Thymus (tissue), 11 donors: ENCODE results near the gene STRAP. TPM values are rescaled to one million over a fixed set of nuclear protein-coding genes. Genes with fewer than 3 reads are reported as not detected.

Source experiments
- DNase-seq, 9 donors: peaks; one replicate each; pipeline ENCODE4 v3.0.0-alpha.2; 2013; ENCODE audit warnings: low spot score in 9 of 9, low read depth in 6 of 9, missing footprints in 1 of 9
- H3K27ac ChIP-seq, 2 donors: one replicate each; pipeline ENCODE4 v1.5.1; 2013; ENCODE audit warnings: control low read depth in 1 of 2, low read depth in 1 of 2, low read length in 1 of 2, mild to moderate bottlenecking in 1 of 2, moderate library complexity in 1 of 2
- H3K27me3 ChIP-seq, 2 donors: one replicate each; pipeline ENCODE4 v1.5.1; 2013; ENCODE audit warnings: low read length in 1 of 2; ENCODE audit not compliant: control insufficient read depth in 2 of 2, insufficient read depth in 1 of 2
- H3K36me3 ChIP-seq, 2 donors: one replicate each; pipeline ENCODE4 v1.5.1; 2013; ENCODE audit warnings: low read length in 1 of 2, mild to moderate bottlenecking in 1 of 2, moderate library complexity in 1 of 2; ENCODE audit not compliant: control insufficient read depth in 2 of 2, insufficient read depth in 2 of 2
- H3K4me1 ChIP-seq, 2 donors: one replicate each; pipeline ENCODE4 v1.5.1; 2013; ENCODE audit warnings: low read length in 2 of 2; ENCODE audit not compliant: control insufficient read depth in 2 of 2, insufficient read depth in 2 of 2
- H3K4me3 ChIP-seq, 2 donors: one replicate each; pipeline ENCODE4 v1.5.1; 2013; ENCODE audit warnings: low read length in 2 of 2, control low read depth in 1 of 2, mild to moderate bottlenecking in 1 of 2
- H3K9me3 ChIP-seq, 2 donors: one replicate each; pipeline ENCODE4 v1.5.1; 2013; ENCODE audit warnings: low read length in 1 of 2, mild to moderate bottlenecking in 1 of 2; ENCODE audit not compliant: control insufficient read depth in 2 of 2, insufficient read depth in 1 of 2
- WGBS: extraction: QIAGEN DNeasy Blood & Tissue Kit; methylation state at CpG from one replicate; pipeline ENCODE4 v1.1.7; 2013; 5-methylcytosine and 5-hydroxymethylcytosine counted together
- polyA plus RNA-seq: library from polyadenylated mRNA; stranded (reverse); fragments of 200-250 nt; gene quantifications from one replicate; pipeline ENCODE4 v1.2.3, GENCODE V29; 2013
- total RNA-seq: library from RNA; stranded (reverse); fragments of 120-200 nt; gene quantifications from one replicate; pipeline ENCODE4 v1.2.4, GENCODE V29; 2013
- donor health status: healthy.

STRAP gene
- total and polyA plus RNA-seq, 2 donors = 48.1 to 121 TPM

- Histone ChIP-seq H3K27me3 (no peaks in the 10 kb centered on the region), H3K4me1 (no peaks in the 10 kb centered on the region), H3K36me3 (no peaks in the 10 kb centered on the region), H3K4me3 (no peak overlapping the region), H3K9me3 (no peaks in the 10 kb centered on the region), H3K27ac (no peak overlapping the region)
- WGBS = 95% methylated on average over 10 of the region's 10 CpGs
- DNase-seq = no peak
Measured at GRCh38 chr12:15928870-15929571, 46.8 kb downstream of the STRAP start.

GRCh38 chr12:15931590-15932053 is 49.4 kb downstream of the STRAP start:
- DNase-seq = no peak
- 95% methylated on average over 3 of the region's 3 CpGs for whole genome bisulfite sequencing
- Histone ChIP-seq H3K4me1 (no peaks in the 10 kb centered on the region), H3K27me3 (no peaks in the 10 kb centered on the region), H3K9me3 (no peaks in the 10 kb centered on the region), H3K27ac (no peak overlapping the region), H3K4me3 (no peak overlapping the region), H3K36me3 (no peaks in the 10 kb centered on the region)

- Histone ChIP-seq H3K27ac (no peak overlapping the region), H3K36me3 (no peaks in the 10 kb centered on the region), H3K27me3 (no peaks in the 10 kb centered on the region), H3K4me1 (no peaks in the 10 kb centered on the region), H3K4me3 (no peak overlapping the region), H3K9me3 (no peaks in the 10 kb centered on the region)
- no peak for DNase-seq
- 93% methylated on average over 1 of the region's 1 CpG for WGBS
Measured at GRCh38 chr12:15932327-15932726, 50.1 kb downstream of the STRAP start.

- H3K36me3 ChIP-seq = no peaks in the 10 kb centered on the region
- H3K4me1 ChIP-seq = no peaks in the 10 kb centered on the region
- no peaks in the 10 kb centered on the region for H3K9me3 ChIP-seq
- H3K27me3 ChIP-seq = no peaks in the 10 kb centered on the region
- no peak overlapping the region for H3K27ac ChIP-seq
- H3K4me3 ChIP-seq = no peak overlapping the region
- 94% methylated on average over 3 of the region's 3 CpGs for WGBS
- no peak for DNase-seq
Measured at GRCh38 chr12:15932971-15933370, 50.8 kb downstream of the STRAP start.

GRCh38 chr12:15933751-15934150 is 51.6 kb downstream of the STRAP start:
- no peaks in the 10 kb centered on the region for H3K9me3 ChIP-seq
- H3K4me1 ChIP-seq = no peaks in the 10 kb centered on the region
- H3K27ac ChIP-seq = no peak overlapping the region
- H3K27me3 ChIP-seq = no peaks in the 10 kb centered on the region
- no peaks in the 10 kb centered on the region for H3K36me3 ChIP-seq
- DNase-seq = no peak
- 98% methylated on average over 3 of the region's 3 CpGs for WGBS
- H3K4me3 ChIP-seq = no peak overlapping the region

GRCh38 chr12:15936751-15937150 is 54.6 kb downstream of the STRAP start:
- 92% methylated on average over 3 of the region's 3 CpGs for WGBS
- no peaks in the 10 kb centered on the region for H3K4me1 ChIP-seq
- no peaks in the 10 kb centered on the region for H3K36me3 ChIP-seq
- no peak overlapping the region for H3K4me3 ChIP-seq
- H3K9me3 ChIP-seq = no peaks in the 10 kb centered on the region
- no peak for DNase-seq
- H3K27me3 ChIP-seq = no peaks in the 10 kb centered on the region
- H3K27ac ChIP-seq = no peak overlapping the region

GRCh38 chr12:15937902-15938301 is 55.7 kb downstream of the STRAP start:
- H3K27me3 ChIP-seq = no peaks in the 10 kb centered on the region
- H3K9me3 ChIP-seq = no peaks in the 10 kb centered on the region
- H3K4me1 ChIP-seq = no peaks in the 10 kb centered on the region
- no peak overlapping the region for H3K4me3 ChIP-seq
- no peak overlapping the region for H3K27ac ChIP-seq
- no peaks in the 10 kb centered on the region for H3K36me3 ChIP-seq
- DNase-seq = no peak

- DNase-seq = no peak
- Histone ChIP-seq H3K27ac (no peak overlapping the region), H3K27me3 (no peaks in the 10 kb centered on the region), H3K4me1 (no peaks in the 10 kb centered on the region), H3K9me3 (no peaks in the 10 kb centered on the region), H3K4me3 (no peak overlapping the region), H3K36me3 (no peaks in the 10 kb centered on the region)
- 95% methylated on average over 1 of the region's 1 CpG for WGBS
Measured at GRCh38 chr12:15939111-15939510, 56.9 kb downstream of the STRAP start.

GRCh38 chr12:15942475-15942874 is 60.3 kb downstream of the STRAP start:
- Histone ChIP-seq H3K36me3 (no peaks in the 10 kb centered on the region), H3K27me3 (no peaks in the 10 kb centered on the region), H3K4me3 (no peak overlapping the region), H3K27ac (no peak overlapping the region), H3K4me1 (no peaks in the 10 kb centered on the region), H3K9me3 (no peaks in the 10 kb centered on the region)
- 98% methylated on average over 5 of the region's 5 CpGs for WGBS
- no peak for DNase-seq
